Hepatocyte (in vitro differentiated cells): ENCODE results near the gene CEBPG. TPM values are rescaled to one million over a fixed set of nuclear protein-coding genes. Genes with fewer than 3 reads are reported as not detected.

Source experiments
- DNase-seq: peaks from one replicate; pipeline ENCODE4 v3.0.0-alpha.2; 2016; ENCODE audit warnings: low spot score
- H2AFZ ChIP-seq: fragments of 200-600 bp; sonication (generic); 2 replicates; pipeline ENCODE4 v1.6.0; 2016; ENCODE audit warnings: antibody characterized with exemption, mild to moderate bottlenecking
- H3K27ac ChIP-seq: fragments of 200-600 bp; sonication (generic); 2 replicates; pipeline ENCODE4 v1.5.1; 2016; ENCODE audit warnings: mild to moderate bottlenecking
- H3K27me3 ChIP-seq: fragments of 200-600 bp; sonication (generic); 2 replicates; pipeline ENCODE4 v1.6.1; 2016
- H3K36me3 ChIP-seq: fragments of 200-600 bp; sonication (generic); replicated peaks from 2 replicates; pipeline ENCODE4 v1.5.1; 2016; ENCODE audit warnings: low read depth; ENCODE audit not compliant: insufficient read depth
- H3K4me1 ChIP-seq: fragments of 200-600 bp; sonication (generic); 2 replicates; pipeline ENCODE4 v1.5.1; 2016; ENCODE audit warnings: mild to moderate bottlenecking, moderate library complexity; ENCODE audit not compliant: insufficient read depth
- H3K4me2 ChIP-seq: fragments of 200-600 bp; sonication (generic); 2 replicates; pipeline ENCODE4 v1.6.0; 2016
- H3K4me3 ChIP-seq: fragments of 200-600 bp; sonication (generic); 2 replicates; pipeline ENCODE4 v1.5.1; 2016; ENCODE audit warnings: mild to moderate bottlenecking
- H3K79me2 ChIP-seq: fragments of 200-600 bp; sonication (generic); 2 replicates; pipeline ENCODE4 v1.6.0; 2017; ENCODE audit warnings: mild to moderate bottlenecking
- H3K9me2 ChIP-seq: fragments of 200-600 bp; sonication (generic); replicated peaks from 2 replicates; pipeline ENCODE4 v1.6.0; 2017; ENCODE audit warnings: mild to moderate bottlenecking; ENCODE audit not compliant: insufficient read depth
- H3K9me3 ChIP-seq: fragments of 200-600 bp; sonication (generic); 2 replicates; pipeline ENCODE4 v1.5.1; 2016; ENCODE audit warnings: low read depth, mild to moderate bottlenecking
- H4K20me1 ChIP-seq: fragments of 200-600 bp; sonication (generic); 2 replicates; pipeline ENCODE4 v1.6.0; 2016; ENCODE audit warnings: mild to moderate bottlenecking; ENCODE audit not compliant: insufficient read depth, poor library complexity, severe bottlenecking
- CTCF ChIP-seq: fragments of 200-600 bp; sonication (generic); IDR thresholded peaks from 2 replicates; pipeline ENCODE4 v1.5.1; 2016; ENCODE audit warnings: antibody characterized with exemption, mild to moderate bottlenecking; ENCODE audit not compliant: poor library complexity
- EZH2 ChIP-seq: fragments of 200-600 bp; sonication (generic); IDR thresholded peaks from 2 replicates; pipeline ENCODE4 v1.6.1; 2016; ENCODE audit warnings: antibody characterized with exemption, mild to moderate bottlenecking, borderline replicate concordance
- EZH2phosphoT487 ChIP-seq: fragments of 200-600 bp; sonication (generic); IDR thresholded peaks from one replicate; pipeline ENCODE4 v1.6.1; 2018; ENCODE audit warnings: antibody characterized with exemption, mild to moderate bottlenecking, low read depth, moderate library complexity; ENCODE audit not compliant: unreplicated experiment, severe bottlenecking
- WGBS: methylation state at CpG from one replicate; pipeline ENCODE4 v1.1.6; 2016; ENCODE audit warnings: low lambda C conversion rate; ENCODE audit errors: missing lambda C conversion rate; 5-methylcytosine and 5-hydroxymethylcytosine counted together
- polyA plus RNA-seq: library from polyadenylated mRNA; unstranded; fragments of >200 nt; fragmentation: Nextera tagmentation; extraction: Ambion mirVana; gene quantifications from 2 replicates; pipeline ENCODE4 v1.2.1, GENCODE V29; 2016
- total RNA-seq: library from RNA; depleted of rRNA; stranded (reverse); fragments of >200 nt; gene quantifications from 2 replicates; pipeline ENCODE4 v1.2.3, GENCODE V29; 2014

The CEBPG gene
- total and polyA plus RNA-seq, 2 experiments from 2014 or later, result 33.1 to 69.5 TPM

- H3K9me2 ChIP-seq, result no peaks in the 10 kb centered on the region
- peaks cover 30% of the 10 kb centered on the region for H3K4me1 ChIP-seq
- peaks cover 54% of the 10 kb centered on the region for H4K20me1 ChIP-seq
- H3K79me2 ChIP-seq, result peaks cover 82% of the 10 kb centered on the region
- H3K27ac ChIP-seq, result no peak overlapping the region
- H3K27me3 ChIP-seq, result no peaks in the 10 kb centered on the region
- H3K36me3 ChIP-seq, result no peaks in the 10 kb centered on the region
- H3K4me2 ChIP-seq, result no peak overlapping the region
- H3K4me3 ChIP-seq, result no peak overlapping the region
- TF ChIP-seq EZH2 (no peak), EZH2phosphoT487 (no peak), CTCF (no peak)
- DNase-seq, result no peak
- 90% methylated on average over 15 of the region's 15 CpGs for WGBS
- H3K9me3 ChIP-seq, result no peaks in the 10 kb centered on the region
- H2AFZ ChIP-seq, result no peak overlapping the region
Observed at GRCh38 chr19:33386361-33386858, 12.9 kb downstream of the CEBPG start.

- H3K9me2 ChIP-seq, result no peaks in the 10 kb centered on the region
- no peak overlapping the region for H2AFZ ChIP-seq
- no peak overlapping the region for H3K27ac ChIP-seq
- TF ChIP-seq EZH2, result no peak
- no peak for TF ChIP-seq CTCF
- TF ChIP-seq EZH2phosphoT487, result no peak
- H3K9me3 ChIP-seq, result no peaks in the 10 kb centered on the region
- no peaks in the 10 kb centered on the region for H3K36me3 ChIP-seq
- H3K4me2 ChIP-seq, result no peak overlapping the region
- H3K27me3 ChIP-seq, result no peaks in the 10 kb centered on the region
- WGBS, result 96% methylated on average over 38 of the region's 39 CpGs
- peaks cover 70% of the 10 kb centered on the region for H3K79me2 ChIP-seq
- no peak overlapping the region for H3K4me3 ChIP-seq
- peaks cover 42% of the 10 kb centered on the region for H4K20me1 ChIP-seq
- peaks cover 42% of the 10 kb centered on the region for H3K4me1 ChIP-seq
- DNase-seq, result no peak
Observed at GRCh38 chr19:33387351-33388230, 14.1 kb downstream of the CEBPG start.

- H3K9me3 ChIP-seq, result no peaks in the 10 kb centered on the region
- H3K36me3 ChIP-seq, result no peaks in the 10 kb centered on the region
- no peak for TF ChIP-seq CTCF
- TF ChIP-seq EZH2, result no peak
- no peak for TF ChIP-seq EZH2phosphoT487
- H3K27me3 ChIP-seq, result no peaks in the 10 kb centered on the region
- H3K9me2 ChIP-seq, result no peaks in the 10 kb centered on the region
- H3K4me3 ChIP-seq, result no peak overlapping the region
- no peak overlapping the region for H3K27ac ChIP-seq
- peaks cover 49% of the 10 kb centered on the region for H3K4me1 ChIP-seq
- H3K4me2 ChIP-seq, result no peak overlapping the region
- peaks cover 63% of the 10 kb centered on the region for H3K79me2 ChIP-seq
- 94% methylated on average over 13 of the region's 13 CpGs for WGBS
- peaks cover 35% of the 10 kb centered on the region for H4K20me1 ChIP-seq
- no peak for DNase-seq
- no peak overlapping the region for H2AFZ ChIP-seq
Observed at GRCh38 chr19:33388231-33388724, 14.8 kb downstream of the CEBPG start.
